Measurements from ENCODE around the gene SYNJ2. TPM values are rescaled to one million over a fixed set of nuclear protein-coding genes. Genes with fewer than 3 reads are reported as not detected.

The SYNJ2 gene
- polyA plus RNA-seq, 1 donor from 2014 or later: 0.12 TPM

- H3K27ac ChIP-seq (ENCODE audit: low read length): no peak overlapping the region
- H3K9ac ChIP-seq (ENCODE audit: low read length): no peak overlapping the region
- no peak for TF ChIP-seq TAF1 (IDR thresholded peaks at IDR 0.05; ENCODE audit: low read depth)
- TF ChIP-seq EP300 (conservative IDR thresholded peaks at IDR 0.05; ENCODE audit: poor library complexity, severe bottlenecking): no peak
- no peak for TF ChIP-seq SMC3 (conservative IDR thresholded peaks at IDR 0.05; ENCODE audit: poor library complexity)
- H3K4me2 ChIP-seq (ENCODE audit: low read length): no peak overlapping the region
- H3K4me3 ChIP-seq (ENCODE audit: low read length): no peak overlapping the region
- H3K27me3 ChIP-seq (ENCODE audit: insufficient read depth, low read depth, low read length): no peaks in the 10 kb centered on the region
- no peaks in the 10 kb centered on the region for H3K9me3 ChIP-seq (ENCODE audit: low read length)
- H2AFZ ChIP-seq (ENCODE audit: low read depth, low read length): no peak overlapping the region
- H4K20me1 ChIP-seq (ENCODE audit: insufficient read depth): no peaks in the 10 kb centered on the region
- no peaks in the 10 kb centered on the region for H3K9me2 ChIP-seq (ENCODE audit: insufficient read depth, low read length)
- no peaks in the 10 kb centered on the region for H3K36me3 ChIP-seq (ENCODE audit: insufficient read depth, low read length)
- H3F3A ChIP-seq (ENCODE audit: insufficient read depth, low read length, poor library complexity, severe bottlenecking): no peaks in the 10 kb centered on the region
- H3K79me2 ChIP-seq (replicated peaks; ENCODE audit: insufficient read depth, low read length): no peaks in the 10 kb centered on the region
These were observed 114.0 kb downstream of the SYNJ2 start for GRCh38 chr6:158095671-158096070.

DNA sequence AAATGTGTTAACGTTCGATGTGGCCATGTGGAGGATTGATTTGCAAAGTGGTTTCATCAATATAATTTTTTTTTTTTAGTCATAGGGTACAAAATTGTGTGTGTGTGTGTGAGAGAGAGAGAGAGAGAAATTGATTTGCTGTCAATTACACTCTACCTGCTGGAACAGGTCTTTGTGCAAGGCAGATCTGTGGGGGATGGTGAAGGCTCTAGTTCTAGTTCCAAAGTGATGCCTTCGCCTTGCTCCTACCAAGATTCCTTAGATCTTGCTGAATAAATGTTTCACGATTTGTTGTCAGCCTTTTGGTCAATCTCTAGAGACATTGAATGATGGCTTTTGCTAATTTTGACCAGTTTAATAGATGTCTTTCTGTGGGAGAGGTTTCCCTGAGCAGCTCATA, 121.6 kb downstream of the SYNJ2 start:
- TF ChIP-seq RAD21 (conservative IDR thresholded peaks at IDR 0.05) (no peak), POLR2AphosphoS5 (IDR thresholded peaks at IDR 0.05) (no peak), MXI1 (conservative IDR thresholded peaks at IDR 0.05; ENCODE audit: poor library complexity, severe bottlenecking) (no peak), EP300 (conservative IDR thresholded peaks at IDR 0.05; ENCODE audit: poor library complexity, severe bottlenecking) (no peak), SMC3 (conservative IDR thresholded peaks at IDR 0.05; ENCODE audit: poor library complexity) (no peak)

GRCh38 chr6:158104696-158105095, 123.0 kb downstream of the SYNJ2 start:
- Histone ChIP-seq H3K27ac (ENCODE audit: low read length) (no peak overlapping the region), H4K20me1 (ENCODE audit: insufficient read depth) (no peaks in the 10 kb centered on the region), H3F3A (ENCODE audit: insufficient read depth, low read length, poor library complexity, severe bottlenecking) (no peaks in the 10 kb centered on the region), H3K9me2 (ENCODE audit: insufficient read depth, low read length) (no peaks in the 10 kb centered on the region), H3K27me3 (ENCODE audit: insufficient read depth, low read depth, low read length) (no peaks in the 10 kb centered on the region), H2AFZ (ENCODE audit: low read depth, low read length) (no peak overlapping the region), H3K9ac (ENCODE audit: low read length) (no peak overlapping the region), H3K9me3 (ENCODE audit: low read length) (no peaks in the 10 kb centered on the region), H3K36me3 (ENCODE audit: insufficient read depth, low read length) (peaks cover 3% of the 10 kb centered on the region), H3K79me2 (replicated peaks; ENCODE audit: insufficient read depth, low read length) (no peaks in the 10 kb centered on the region), H3K4me3 (ENCODE audit: low read length) (no peak overlapping the region), H3K4me2 (ENCODE audit: low read length) (no peak overlapping the region)
- TF ChIP-seq SMC3 (conservative IDR thresholded peaks at IDR 0.05; ENCODE audit: poor library complexity) (no peak), EZH2 (IDR thresholded peaks at IDR 0.05; ENCODE audit: borderline replicate concordance, insufficient read depth, low read length, poor library complexity, severe bottlenecking) (no peak), CTCF (IDR thresholded peaks at IDR 0.05; ENCODE audit: poor library complexity, severe bottlenecking) (no peak), TAF1 (IDR thresholded peaks at IDR 0.05; ENCODE audit: low read depth) (no peak), MXI1 (conservative IDR thresholded peaks at IDR 0.05; ENCODE audit: poor library complexity, severe bottlenecking) (no peak), RAD21 (conservative IDR thresholded peaks at IDR 0.05) (no peak), POLR2AphosphoS5 (IDR thresholded peaks at IDR 0.05) (no peak), REST (IDR thresholded peaks at IDR 0.05; ENCODE audit: borderline replicate concordance) (no peak), EP300 (conservative IDR thresholded peaks at IDR 0.05; ENCODE audit: poor library complexity, severe bottlenecking) (no peak)

More for the DNA sequence above, 121.6 kb downstream of the SYNJ2 start:
- H3K4me3 ChIP-seq (ENCODE audit: low read length): no peak overlapping the region
- H2AFZ ChIP-seq (ENCODE audit: low read depth, low read length): no peak overlapping the region
- no peaks in the 10 kb centered on the region for H3K9me3 ChIP-seq (ENCODE audit: low read length)
- no peaks in the 10 kb centered on the region for H3F3A ChIP-seq (ENCODE audit: insufficient read depth, low read length, poor library complexity, severe bottlenecking)
- no peaks in the 10 kb centered on the region for H3K27me3 ChIP-seq (ENCODE audit: insufficient read depth, low read depth, low read length)
- H3K27ac ChIP-seq (ENCODE audit: low read length): no peak overlapping the region
- H4K20me1 ChIP-seq (ENCODE audit: insufficient read depth): no peaks in the 10 kb centered on the region
- no peaks in the 10 kb centered on the region for H3K9me2 ChIP-seq (ENCODE audit: insufficient read depth, low read length)
- H3K9ac ChIP-seq (ENCODE audit: low read length): no peak overlapping the region
- H3K79me2 ChIP-seq (replicated peaks; ENCODE audit: insufficient read depth, low read length): no peaks in the 10 kb centered on the region
- H3K4me2 ChIP-seq (ENCODE audit: low read length): no peak overlapping the region
- H3K36me3 ChIP-seq (ENCODE audit: insufficient read depth, low read length): no peaks in the 10 kb centered on the region

Data from neural cell (in vitro differentiated cells).